IPS DF 6.9 (cell line): ENCODE measurements around the gene COL4A6.

Experiments
- DNase-seq: peaks from one replicate; pipeline ENCODE4 v3.0.0-alpha.2; 2013; ENCODE audit warnings: low read depth, low spot score
- H3K27ac ChIP-seq: one replicate; pipeline ENCODE4 v1.5.1; 2013; ENCODE audit warnings: low read length, control low read depth
- H3K27me3 ChIP-seq: 2 replicates; pipeline ENCODE4 v1.6.1; 2013; ENCODE audit warnings: mild to moderate bottlenecking, low read length; ENCODE audit not compliant: control insufficient read depth, insufficient read depth
- H3K36me3 ChIP-seq: 2 replicates; pipeline ENCODE4 v1.6.1; 2013; ENCODE audit warnings: low read length; ENCODE audit not compliant: control insufficient read depth, insufficient read depth
- H3K4me1 ChIP-seq: 2 replicates; pipeline ENCODE4 v1.6.1; 2013; ENCODE audit warnings: low read length; ENCODE audit not compliant: control insufficient read depth, insufficient read depth
- H3K4me3 ChIP-seq: 2 replicates; pipeline ENCODE4 v1.5.1; 2013; ENCODE audit warnings: mild to moderate bottlenecking, low read length
- H3K9me3 ChIP-seq: 2 replicates; pipeline ENCODE4 v1.6.1; 2013; ENCODE audit warnings: low read length, inconsistent platforms; ENCODE audit not compliant: control insufficient read depth, insufficient read depth
- WGBS: extraction: QIAGEN DNeasy Blood & Tissue Kit; methylation state at CpG from one replicate; pipeline ENCODE4 v1.1.7; 2013; ENCODE audit warnings: mixed read lengths, missing lambda C conversion rate; ENCODE audit not compliant: insufficient read length, insufficient coverage; 5-methylcytosine and 5-hydroxymethylcytosine counted together

The COL4A6 gene

GRCh38 chrX:108332281-108332680 is 105.9 kb downstream of the COL4A6 start:
- no peaks in the 10 kb centered on the region for H3K4me1 ChIP-seq
- H3K27ac ChIP-seq = no peak overlapping the region
- H3K4me3 ChIP-seq = no peak overlapping the region
- no peaks in the 10 kb centered on the region for H3K36me3 ChIP-seq
- no peak for DNase-seq
- no CpG with 5 or more reads among the region's 1 CpG for WGBS
- H3K9me3 ChIP-seq = no peaks in the 10 kb centered on the region
- H3K27me3 ChIP-seq = no peaks in the 10 kb centered on the region

- WGBS = no CpG with 5 or more reads among the region's 7 CpGs
- Histone ChIP-seq H3K4me3 (no peak overlapping the region), H3K27ac (no peak overlapping the region), H3K27me3 (no peaks in the 10 kb centered on the region), H3K36me3 (no peaks in the 10 kb centered on the region), H3K4me1 (no peaks in the 10 kb centered on the region), H3K9me3 (no peaks in the 10 kb centered on the region)
- DNase-seq = no peak
Observed at GRCh38 chrX:108331126-108331909, 106.9 kb downstream of the COL4A6 start.

DNA sequence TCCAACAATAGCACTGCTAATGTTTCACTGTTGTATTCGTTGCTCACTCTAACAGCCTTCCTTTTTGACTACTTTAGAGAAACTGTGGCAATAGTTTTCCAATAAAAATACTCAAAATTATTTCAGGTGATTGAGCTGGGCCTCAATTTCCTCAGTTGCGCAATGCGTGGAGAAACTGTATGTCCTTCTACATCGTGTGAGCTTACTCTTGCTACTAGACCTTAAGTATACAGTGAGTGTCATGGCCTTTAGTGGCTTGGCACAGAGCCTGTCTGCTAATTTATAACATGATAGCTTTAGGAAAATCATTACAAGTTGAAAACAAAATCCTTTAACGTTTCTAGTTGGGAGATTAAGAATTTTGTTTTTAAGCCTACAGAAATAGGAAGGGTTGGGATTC is 114.5 kb downstream of the COL4A6 start:
- no peaks in the 10 kb centered on the region for H3K36me3 ChIP-seq
- H3K27ac ChIP-seq = no peak overlapping the region
- H3K9me3 ChIP-seq = no peaks in the 10 kb centered on the region
- WGBS = no CpG with 5 or more reads among the region's 5 CpGs
- no peak for DNase-seq
- no peaks in the 10 kb centered on the region for H3K4me1 ChIP-seq
- no peak overlapping the region for H3K4me3 ChIP-seq
- H3K27me3 ChIP-seq = no peaks in the 10 kb centered on the region

- H3K27me3 ChIP-seq = no peaks in the 10 kb centered on the region
- no peak for DNase-seq
- H3K4me1 ChIP-seq = no peaks in the 10 kb centered on the region
- no peaks in the 10 kb centered on the region for H3K9me3 ChIP-seq
- H3K4me3 ChIP-seq = no peak overlapping the region
- no peak overlapping the region for H3K27ac ChIP-seq
- no peaks in the 10 kb centered on the region for H3K36me3 ChIP-seq
Observed at GRCh38 chrX:108322234-108322633, 116.0 kb downstream of the COL4A6 start.

GRCh38 chrX:108316456-108316855 is 121.8 kb downstream of the COL4A6 start:
- no CpG with 5 or more reads among the region's 1 CpG for WGBS
- Histone ChIP-seq H3K36me3 (no peaks in the 10 kb centered on the region), H3K4me1 (no peaks in the 10 kb centered on the region), H3K4me3 (no peak overlapping the region), H3K9me3 (no peaks in the 10 kb centered on the region), H3K27me3 (no peaks in the 10 kb centered on the region), H3K27ac (no peak overlapping the region)
- DNase-seq = no peak

- no peaks in the 10 kb centered on the region for H3K4me1 ChIP-seq
- DNase-seq = no peak
- H3K27me3 ChIP-seq = no peaks in the 10 kb centered on the region
- H3K9me3 ChIP-seq = no peaks in the 10 kb centered on the region
- no peak overlapping the region for H3K4me3 ChIP-seq
- H3K27ac ChIP-seq = no peak overlapping the region
- WGBS = no CpG with 5 or more reads among the region's 1 CpG
- no peaks in the 10 kb centered on the region for H3K36me3 ChIP-seq
Observed at GRCh38 chrX:108313669-108314068, 124.6 kb downstream of the COL4A6 start.

- H3K4me1 ChIP-seq = no peaks in the 10 kb centered on the region
- DNase-seq = no peak
- no peak overlapping the region for H3K4me3 ChIP-seq
- no peak overlapping the region for H3K27ac ChIP-seq
- WGBS = no CpG with 5 or more reads among the region's 1 CpG
- H3K36me3 ChIP-seq = no peaks in the 10 kb centered on the region
- no peaks in the 10 kb centered on the region for H3K27me3 ChIP-seq
- no peaks in the 10 kb centered on the region for H3K9me3 ChIP-seq
Observed at GRCh38 chrX:108312957-108313356, 125.3 kb downstream of the COL4A6 start.

- Histone ChIP-seq H3K36me3 (no peaks in the 10 kb centered on the region), H3K9me3 (no peaks in the 10 kb centered on the region), H3K4me3 (no peak overlapping the region), H3K27me3 (no peaks in the 10 kb centered on the region), H3K4me1 (no peaks in the 10 kb centered on the region), H3K27ac (no peak overlapping the region)
- WGBS = no CpG with 5 or more reads among the region's 1 CpG
- no peak for DNase-seq
Observed at GRCh38 chrX:108312011-108312410, 126.2 kb downstream of the COL4A6 start.

GRCh38 chrX:108310506-108310905 is 127.7 kb downstream of the COL4A6 start:
- H3K4me3 ChIP-seq = no peak overlapping the region
- no peaks in the 10 kb centered on the region for H3K36me3 ChIP-seq
- H3K27me3 ChIP-seq = no peaks in the 10 kb centered on the region
- no peak overlapping the region for H3K27ac ChIP-seq
- WGBS = no CpG with 5 or more reads among the region's 1 CpG
- no peak for DNase-seq
- H3K9me3 ChIP-seq = no peaks in the 10 kb centered on the region
- H3K4me1 ChIP-seq = no peaks in the 10 kb centered on the region

- no peaks in the 10 kb centered on the region for H3K9me3 ChIP-seq
- no peak overlapping the region for H3K27ac ChIP-seq
- no peak for DNase-seq
- no peaks in the 10 kb centered on the region for H3K4me1 ChIP-seq
- no peaks in the 10 kb centered on the region for H3K27me3 ChIP-seq
- no CpG with 5 or more reads among the region's 4 CpGs for WGBS
- H3K4me3 ChIP-seq = no peak overlapping the region
- no peaks in the 10 kb centered on the region for H3K36me3 ChIP-seq
Observed at GRCh38 chrX:108309144-108309543, 129.1 kb downstream of the COL4A6 start.
